GM23248 (cell line): ENCODE results near the gene ARHGAP24. TPM values are rescaled to one million over a fixed set of nuclear protein-coding genes. Genes with fewer than 3 reads are reported as not detected.

ENCODE experiments used
- DNase-seq: peaks from one replicate; pipeline ENCODE4 v3.0.0-alpha.2; 2015
- H2AFZ ChIP-seq: fragments of 200-600 bp; sonication (generic); 2 replicates; pipeline ENCODE4 v1.6.1; 2016; ENCODE audit warnings: antibody characterized with exemption
- H3F3A ChIP-seq: fragments of 200-600 bp; sonication (generic); 2 replicates; pipeline ENCODE4 v1.6.1; 2016; ENCODE audit warnings: mild to moderate bottlenecking, antibody characterized with exemption, mixed run types; ENCODE audit not compliant: insufficient read depth
- H3K27ac ChIP-seq: fragments of 200-600 bp; sonication (generic); 2 replicates; pipeline ENCODE4 v1.5.1; 2016; ENCODE audit warnings: mild to moderate bottlenecking
- H3K27me3 ChIP-seq: fragments of 200-600 bp; sonication (generic); replicated peaks from 2 replicates; pipeline ENCODE4 v1.6.1; 2016; ENCODE audit warnings: mild to moderate bottlenecking; ENCODE audit not compliant: insufficient read depth
- H3K36me3 ChIP-seq: fragments of 200-600 bp; sonication (generic); 2 replicates; pipeline ENCODE4 v1.6.1; 2016; ENCODE audit warnings: low read depth, mild to moderate bottlenecking
- H3K4me1 ChIP-seq: fragments of 200-600 bp; sonication (generic); 2 replicates; pipeline ENCODE4 v1.6.1; 2016; ENCODE audit warnings: mild to moderate bottlenecking; ENCODE audit not compliant: insufficient read depth
- H3K4me2 ChIP-seq: fragments of 200-600 bp; sonication (generic); one replicate; pipeline ENCODE4 v1.6.1; 2016; ENCODE audit warnings: mild to moderate bottlenecking; ENCODE audit not compliant: unreplicated experiment
- H3K4me3 ChIP-seq: fragments of 200-600 bp; sonication (generic); 2 replicates; pipeline ENCODE4 v1.5.1; 2016; ENCODE audit warnings: mild to moderate bottlenecking
- H3K79me2 ChIP-seq: fragments of 200-600 bp; sonication (generic); 2 replicates; pipeline ENCODE4 v1.6.1; 2016; ENCODE audit warnings: mild to moderate bottlenecking; ENCODE audit not compliant: insufficient read depth
- H3K9ac ChIP-seq: fragments of 200-600 bp; sonication (generic); 2 replicates; pipeline ENCODE4 v1.6.1; 2016; ENCODE audit warnings: mild to moderate bottlenecking
- H3K9me2 ChIP-seq: fragments of 200-600 bp; sonication (generic); 2 replicates; pipeline ENCODE4 v1.6.1; 2016; ENCODE audit warnings: mixed run types, mild to moderate bottlenecking, moderate library complexity; ENCODE audit not compliant: insufficient read depth
- H3K9me3 ChIP-seq: fragments of 200-600 bp; sonication (generic); one replicate; pipeline ENCODE4 v1.6.1; 2017; ENCODE audit warnings: low read depth
- H4K20me1 ChIP-seq: fragments of 200-600 bp; sonication (generic); 2 replicates; pipeline ENCODE4 v1.6.0; 2016; ENCODE audit not compliant: insufficient read depth
- EZH2 ChIP-seq: fragments of 200-600 bp; sonication (generic); IDR thresholded peaks from 2 replicates; pipeline ENCODE4 v1.6.1; 2018; ENCODE audit warnings: antibody characterized with exemption, mild to moderate bottlenecking; ENCODE audit not compliant: insufficient read depth, poor library complexity, severe bottlenecking
- EZH2phosphoT487 ChIP-seq: fragments of 200-600 bp; sonication (generic); IDR thresholded peaks from 2 replicates; pipeline ENCODE4 v1.6.1; 2018; ENCODE audit warnings: antibody characterized with exemption, moderate library complexity, mild to moderate bottlenecking, low read depth; ENCODE audit not compliant: insufficient read depth
- WGBS, 2 experiments: methylation state at CpG; one replicate each; pipeline ENCODE4 v1.1.6; 2015 to 2017; ENCODE audit warnings: low lambda C conversion rate in 2 of 2, low coverage in 1 of 2; ENCODE audit errors: missing lambda C conversion rate in 2 of 2; 5-methylcytosine and 5-hydroxymethylcytosine counted together
- in situ Hi-C: fragments of 300-500 bp; cut with MboI; formaldehyde crosslinking; loops from 2 replicates; pipeline ENCODE4 v1.15.0; 2020
- polyA plus RNA-seq: library from polyadenylated mRNA; unstranded; fragments of >200 nt; fragmentation: Nextera tagmentation; extraction: Ambion mirVana; gene quantifications from 2 replicates; pipeline ENCODE4 v1.2.1, GENCODE V29; 2016
- total RNA-seq: library from RNA; depleted of rRNA; stranded (reverse); fragments of >200 nt; shearing (Covaris generic); gene quantifications from 2 replicates; pipeline ENCODE4 v1.2.3, GENCODE V29; 2014

ARHGAP24 gene
- total and polyA plus RNA-seq, 2 experiments from 2014 or later = 24.1 to 31.6 TPM

DNA sequence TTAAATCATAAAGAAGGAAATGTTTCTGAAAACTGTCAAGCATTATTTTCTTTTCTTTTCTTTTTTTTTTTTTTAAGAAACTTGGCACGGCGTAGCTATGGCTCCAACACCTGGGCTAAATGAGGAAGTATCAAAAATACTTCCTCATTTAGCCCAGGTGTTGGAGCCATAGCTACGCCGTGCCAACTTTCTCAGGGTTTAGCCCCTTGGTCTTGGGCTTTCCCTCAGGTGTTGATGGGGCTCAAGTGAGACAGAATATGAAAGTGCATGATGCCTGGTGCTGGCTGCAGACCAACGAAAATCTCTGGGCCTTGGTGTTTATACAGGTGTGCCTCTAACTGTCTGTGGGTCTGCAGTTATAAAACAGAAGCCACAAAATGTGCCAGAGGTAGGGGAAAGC lies 132.7 kb downstream of the ARHGAP24 start:
- Histone ChIP-seq H3K27ac (no peak overlapping the region), H3K27me3 (no peaks in the 10 kb centered on the region), H4K20me1 (no peaks in the 10 kb centered on the region), H3F3A (no peaks in the 10 kb centered on the region), H3K4me1 (0 out of 2 replicates have a peak, but pooled peaks cover 4% of the 10 kb centered on the region), H3K4me2 (no peak overlapping the region), H3K9me2 (no peaks in the 10 kb centered on the region), H3K36me3 (no peaks in the 10 kb centered on the region), H3K9ac (no peak overlapping the region), H2AFZ (no peak overlapping the region), H3K79me2 (no peaks in the 10 kb centered on the region), H3K4me3 (no peak overlapping the region), H3K9me3 (no peaks in the 10 kb centered on the region)
- TF ChIP-seq EZH2 (no peak), EZH2phosphoT487 (no peak)
- in situ Hi-C loops = no loop called here
- no peak for DNase-seq
- WGBS, 2 experiments = 86 to 87% methylated on average over 5 of the region's 5 CpGs

DNA sequence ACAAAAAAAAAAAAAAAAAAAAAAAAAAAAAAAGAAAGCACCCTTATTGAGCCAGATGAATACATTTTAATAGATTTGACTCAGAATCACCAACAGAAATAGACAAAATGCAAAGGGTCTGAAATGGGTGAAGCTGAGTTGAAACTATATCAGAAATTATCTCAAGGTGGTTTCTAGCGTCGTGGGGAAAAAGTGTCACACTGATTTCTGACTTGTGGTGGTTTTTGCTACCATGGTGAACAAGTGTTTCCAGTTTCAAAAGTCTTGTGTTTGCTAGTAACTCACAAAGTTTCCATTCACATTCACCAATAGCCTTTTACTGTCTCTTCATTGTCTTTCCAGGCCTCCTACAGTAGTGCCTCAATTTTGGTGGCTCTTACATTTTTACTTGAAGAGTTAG lies 135.5 kb downstream of the ARHGAP24 start:
- in situ Hi-C loops = no loop called here
- Histone ChIP-seq H3K9me2 (no peaks in the 10 kb centered on the region), H3K9ac (no peak overlapping the region), H3K9me3 (no peaks in the 10 kb centered on the region), H3K79me2 (no peaks in the 10 kb centered on the region), H3K36me3 (no peaks in the 10 kb centered on the region), H3K27me3 (no peaks in the 10 kb centered on the region), H3F3A (no peaks in the 10 kb centered on the region), H3K4me3 (no peak overlapping the region), H3K4me1 (no peaks in the 10 kb centered on the region), H4K20me1 (no peaks in the 10 kb centered on the region), H2AFZ (no peak overlapping the region), H3K4me2 (no peak overlapping the region), H3K27ac (no peak overlapping the region)
- 98 to 100% methylated on average over 2 of the region's 2 CpGs for WGBS, 2 experiments
- no peak for TF ChIP-seq EZH2
- TF ChIP-seq EZH2phosphoT487 = no peak
- DNase-seq = no peak

DNA sequence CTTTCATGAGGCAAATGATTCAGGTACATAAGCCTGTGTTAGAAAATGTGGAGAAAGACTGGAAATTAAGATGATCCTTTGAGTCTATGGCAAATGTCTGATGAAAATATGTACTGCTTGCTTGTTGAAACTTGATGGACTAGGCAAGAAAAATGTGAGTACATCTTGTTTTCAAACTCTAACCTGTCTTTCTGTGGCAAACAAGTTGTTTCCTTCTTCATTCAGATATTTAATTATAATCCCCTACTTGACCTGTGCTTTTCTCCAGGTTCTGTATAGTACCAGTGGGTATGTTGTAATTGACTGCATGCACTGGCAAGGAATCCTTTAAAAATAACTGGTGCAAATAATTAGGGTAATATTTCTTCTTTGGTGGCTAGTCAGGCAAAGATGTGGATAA lies 136.7 kb downstream of the ARHGAP24 start:
- Histone ChIP-seq H4K20me1 (no peaks in the 10 kb centered on the region), H2AFZ (no peak overlapping the region), H3K27ac (no peak overlapping the region), H3K27me3 (no peaks in the 10 kb centered on the region), H3K79me2 (no peaks in the 10 kb centered on the region), H3K4me1 (no peaks in the 10 kb centered on the region), H3K9me3 (no peaks in the 10 kb centered on the region), H3K9me2 (no peaks in the 10 kb centered on the region), H3K4me2 (no peak overlapping the region), H3K36me3 (no peaks in the 10 kb centered on the region), H3F3A (no peaks in the 10 kb centered on the region), H3K4me3 (no peak overlapping the region), H3K9ac (no peak overlapping the region)
- no peak for TF ChIP-seq EZH2phosphoT487
- no peak for TF ChIP-seq EZH2
- DNase-seq = no peak
- in situ Hi-C loops = no loop called here

DNA sequence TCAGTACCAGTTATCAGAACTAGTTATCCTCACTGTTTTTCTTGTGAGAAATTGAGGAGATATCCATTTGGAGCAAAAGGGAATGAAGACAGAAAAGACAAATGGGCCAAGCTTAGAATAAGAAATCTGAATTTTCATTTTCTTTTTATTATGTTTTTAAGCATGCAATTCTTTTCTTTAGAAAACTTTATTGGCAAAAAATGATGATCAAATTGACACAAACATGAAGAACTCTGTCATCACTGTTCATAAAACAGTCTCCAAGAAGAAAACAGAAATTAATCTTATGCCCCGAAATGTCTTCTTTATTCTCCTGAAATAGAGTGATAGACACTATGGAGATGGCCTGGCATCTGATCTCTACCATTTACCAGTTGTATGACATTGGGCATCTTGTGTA lies 139.0 kb downstream of the ARHGAP24 start:
- no peaks in the 10 kb centered on the region for H3F3A ChIP-seq
- no peaks in the 10 kb centered on the region for H3K9me2 ChIP-seq
- H3K4me3 ChIP-seq = no peak overlapping the region
- H3K27ac ChIP-seq = no peak overlapping the region
- no peak overlapping the region for H3K9ac ChIP-seq
- no peaks in the 10 kb centered on the region for H4K20me1 ChIP-seq
- no peak for DNase-seq
- TF ChIP-seq EZH2phosphoT487 = no peak
- TF ChIP-seq EZH2 = no peak
- no peaks in the 10 kb centered on the region for H3K27me3 ChIP-seq
- 95 to 100% methylated on average over 1 of the region's 1 CpG for WGBS, 2 experiments
- no peak overlapping the region for H3K4me2 ChIP-seq
- no peaks in the 10 kb centered on the region for H3K4me1 ChIP-seq
- H3K36me3 ChIP-seq = no peaks in the 10 kb centered on the region
- H2AFZ ChIP-seq = no peak overlapping the region
- in situ Hi-C loops = no loop called here
- H3K79me2 ChIP-seq = no peaks in the 10 kb centered on the region
- no peaks in the 10 kb centered on the region for H3K9me3 ChIP-seq

DNA sequence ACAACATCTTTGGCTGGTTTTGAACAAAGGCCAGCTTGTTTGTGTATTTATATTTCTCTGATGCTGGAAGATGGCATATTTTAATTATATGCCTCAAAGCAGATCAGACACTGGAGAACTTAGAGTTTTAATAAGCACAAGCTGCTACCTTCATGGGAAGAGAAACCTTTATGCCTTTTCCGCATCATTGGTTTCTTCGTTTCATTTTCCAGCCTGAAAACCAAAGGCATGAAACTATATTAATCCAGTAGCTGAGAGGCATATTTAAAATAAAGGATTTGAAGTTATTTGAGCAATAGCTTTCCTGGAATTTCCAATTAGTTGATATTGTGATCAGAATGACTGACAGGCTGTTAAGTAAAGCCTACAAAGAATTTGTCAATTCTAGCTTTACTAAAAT lies 141.0 kb downstream of the ARHGAP24 start:
- Histone ChIP-seq H3K36me3 (no peaks in the 10 kb centered on the region), H3K9me2 (no peaks in the 10 kb centered on the region), H3K27me3 (no peaks in the 10 kb centered on the region), H2AFZ (no peak overlapping the region), H3K27ac (no peak overlapping the region), H3K4me2 (no peak overlapping the region), H3K4me1 (no peaks in the 10 kb centered on the region), H3K79me2 (no peaks in the 10 kb centered on the region), H3F3A (no peaks in the 10 kb centered on the region), H3K9me3 (no peaks in the 10 kb centered on the region), H3K4me3 (no peak overlapping the region), H4K20me1 (no peaks in the 10 kb centered on the region), H3K9ac (no peak overlapping the region)
- no peak for DNase-seq
- in situ Hi-C loops = no loop called here
- TF ChIP-seq EZH2phosphoT487 (no peak), EZH2 (no peak)
- 98% methylated on average over 2 of the region's 2 CpGs for WGBS, 2 experiments
